SK-N-SH (cell line): Measurements from ENCODE around the gene MRPS11. TPM values are rescaled to one million over a fixed set of nuclear protein-coding genes. Genes with fewer than 3 reads are reported as not detected.

Experiments used
- CTCF ChIA-PET: fragments of 300-600, 350-600 bp; formaldehyde crosslinking; extraction: SDS; loops from one replicate; lab custom pipeline; 2021; lab: Yijun Ruan, JAX
- POLR2A ChIA-PET: fragments of 350-600 bp; sonication (Branson Sonifier 250); formaldehyde crosslinking; extraction: SDS; loops from one replicate; lab custom pipeline; 2020; ENCODE audit warnings: antibody characterized with exemption, inconsistent platforms; lab: Yijun Ruan, JAX
- DNase-seq: peaks from one replicate; pipeline ENCODE4 v3.0.0; 2012
- H2AFZ ChIP-seq: fragments of 200-600 bp; sonication (generic); 2 replicates; pipeline ENCODE4 v1.8.1; 2016; ENCODE audit warnings: antibody characterized with exemption, mild to moderate bottlenecking, low read depth
- H3F3A ChIP-seq: fragments of 200-600 bp; sonication (generic); replicated peaks from 2 replicates; pipeline ENCODE3; 2016; ENCODE audit warnings: antibody characterized with exemption, mild to moderate bottlenecking; ENCODE audit not compliant: insufficient read depth
- H3K27ac ChIP-seq, 2 experiments: fragments of 200-500 bp in 1 of 2; fragments of 200-600 bp in 1 of 2; sonication (Bioruptor generic) in 1 of 2; sonication (generic), shearing (Covaris generic) in 1 of 2; 2 replicates each; pipeline versions ENCODE4 v1.5.1 to v1.6.1; 2014 to 2016; ENCODE audit warnings: low read depth in 2 of 2, inconsistent platforms in 1 of 2, low read length in 1 of 2, mild to moderate bottlenecking in 1 of 2, mixed read lengths in 1 of 2
- H3K27me3 ChIP-seq: fragments of 200-600 bp; sonication (generic), shearing (Covaris generic); 2 replicates; pipeline ENCODE4 v1.6.1; 2016; ENCODE audit warnings: mixed run types; ENCODE audit not compliant: insufficient read depth
- H3K36me3 ChIP-seq, 2 experiments: fragments of 200-500 bp in 1 of 2; fragments of 200-600 bp in 1 of 2; sonication (Bioruptor generic) in 1 of 2; sonication (generic) in 1 of 2; replicated peaks in 1 of 2; 2 replicates each; pipeline versions ENCODE3 to v1.5.1; 2014 to 2016; ENCODE audit warnings: low read length in 1 of 2, mild to moderate bottlenecking in 1 of 2; ENCODE audit not compliant: insufficient read depth in 2 of 2, control insufficient read depth in 1 of 2
- H3K4me1 ChIP-seq, 2 experiments: fragments of 200-500 bp in 1 of 2; fragments of 200-600 bp in 1 of 2; sonication (Bioruptor generic) in 1 of 2; sonication (generic), shearing (Covaris generic) in 1 of 2; 2 replicates each; pipeline versions ENCODE4 v1.5.1 to v1.6.1; 2014 to 2016; ENCODE audit warnings: low read depth in 1 of 2, low read length in 1 of 2, mixed run types in 1 of 2; ENCODE audit not compliant: insufficient read depth in 2 of 2, control insufficient read depth in 1 of 2
- H3K4me2 ChIP-seq: fragments of 200-600 bp; sonication (generic), shearing (Covaris generic); 2 replicates; pipeline ENCODE4 v1.6.1; 2017; ENCODE audit warnings: mixed run types
- H3K4me3 ChIP-seq, 2 experiments: fragments of 200-500 bp in 1 of 2; fragments of 200-600 bp in 1 of 2; sonication (Bioruptor generic) in 1 of 2; sonication (generic), shearing (Covaris generic) in 1 of 2; 2 replicates each; pipeline versions ENCODE4 v1.5.1 to v1.8.1; 2014 to 2016; ENCODE audit warnings: low read depth in 2 of 2, inconsistent platforms in 1 of 2, low read length in 1 of 2, mild to moderate bottlenecking in 1 of 2, mixed read lengths in 1 of 2, moderate library complexity in 1 of 2
- H3K79me2 ChIP-seq: fragments of 200-600 bp; sonication (generic); 2 replicates; pipeline ENCODE4 v1.8.1; 2017; ENCODE audit warnings: mild to moderate bottlenecking; ENCODE audit not compliant: insufficient read depth
- H3K9ac ChIP-seq: fragments of 200-600 bp; sonication (generic); 2 replicates; pipeline ENCODE4 v1.6.1; 2017; ENCODE audit warnings: mixed run types
- H3K9me2 ChIP-seq: fragments of 200-600 bp; sonication (generic); 2 replicates; pipeline ENCODE4 v1.6.1; 2017; ENCODE audit warnings: mixed run types
- H3K9me3 ChIP-seq: fragments of 200-600 bp; sonication (generic); 2 replicates; pipeline ENCODE4 v1.6.1; 2017; ENCODE audit warnings: mixed run types, mild to moderate bottlenecking, moderate library complexity
- H4K20me1 ChIP-seq: fragments of 200-600 bp; sonication (generic); 2 replicates; pipeline ENCODE4 v1.6.1; 2017; ENCODE audit warnings: mild to moderate bottlenecking, mixed run types; ENCODE audit not compliant: insufficient read depth
- EP300 ChIP-seq, 2 experiments: IDR thresholded peaks; 2 replicates each; pipeline versions ENCODE4 v1.4.0 to v1.6.1; 2012; ENCODE audit warnings: borderline replicate concordance in 1 of 2, low read depth in 1 of 2, low read length in 1 of 2
- EZH2phosphoT487 ChIP-seq: fragments of 200-600 bp; sonication (generic); IDR thresholded peaks from 2 replicates; pipeline ENCODE4 v1.6.1; 2017; ENCODE audit warnings: low read depth, mixed run types, mild to moderate bottlenecking, antibody characterized with exemption, moderate library complexity, borderline replicate concordance
- FOSL2 ChIP-seq: IDR thresholded peaks from 2 replicates; pipeline ENCODE4 v1.4.0; 2012; ENCODE audit warnings: low read depth, mild to moderate bottlenecking, moderate library complexity, borderline replicate concordance
- GABPA ChIP-seq: IDR thresholded peaks from 2 replicates; pipeline ENCODE4 v1.4.0; 2012; ENCODE audit warnings: low read depth, mild to moderate bottlenecking
- GATA2 ChIP-seq: sonication (generic); formaldehyde crosslinking; IDR thresholded peaks from 2 replicates; pipeline ENCODE4 v1.5.0; 2020; ENCODE audit warnings: mild to moderate bottlenecking, missing genetic modification reagents
- IRF3 ChIP-seq: fragments of 150-350 bp; IDR thresholded peaks from 2 replicates; pipeline ENCODE4 v1.6.1; 2016; ENCODE audit warnings: mild to moderate bottlenecking, low read depth, low read length
- JUND ChIP-seq: IDR thresholded peaks from 2 replicates; pipeline ENCODE4 v1.4.0; 2012
- MAX ChIP-seq: IDR thresholded peaks from 2 replicates; pipeline ENCODE4 v1.4.0; 2012; ENCODE audit warnings: low read depth
- NRF1 ChIP-seq: IDR thresholded peaks from 2 replicates; pipeline ENCODE4 v1.6.1; 2012; ENCODE audit warnings: low read depth, mild to moderate bottlenecking, low read length
- POLR2AphosphoS5 ChIP-seq: IDR thresholded peaks from 2 replicates; pipeline ENCODE4 v1.6.1; 2012; ENCODE audit warnings: low read depth, low read length
- RAD21 ChIP-seq: IDR thresholded peaks from 2 replicates; pipeline ENCODE4 v1.6.1; 2012; ENCODE audit warnings: mild to moderate bottlenecking, low read length
- RCOR1 ChIP-seq: fragments of 150-350 bp; IDR thresholded peaks from 2 replicates; pipeline ENCODE4 v1.6.1; 2017; ENCODE audit warnings: antibody characterized with exemption, low read length
- SIN3A ChIP-seq: IDR thresholded peaks from 2 replicates; pipeline ENCODE4 v1.6.1; 2012; ENCODE audit warnings: low read depth, mild to moderate bottlenecking, low read length, moderate library complexity, borderline replicate concordance
- TCF12 ChIP-seq: IDR thresholded peaks from 2 replicates; pipeline ENCODE4 v1.4.0; 2012
- USF1 ChIP-seq: IDR thresholded peaks from 2 replicates; pipeline ENCODE4 v1.4.0; 2012; ENCODE audit warnings: low read depth, borderline replicate concordance
- USF2 ChIP-seq: fragments of 150-350 bp; IDR thresholded peaks from 2 replicates; pipeline ENCODE4 v1.6.1; 2017; ENCODE audit warnings: antibody characterized with exemption, low read length, low read depth, borderline replicate concordance
- ZBTB33 ChIP-seq: IDR thresholded peaks from 2 replicates; pipeline ENCODE4 v1.4.0; 2012; ENCODE audit warnings: low read depth, borderline replicate concordance
- WGBS: methylation state at CpG from one replicate; pipeline ENCODE4 v1.1.6; 2017; ENCODE audit warnings: low lambda C conversion rate; 5-methylcytosine and 5-hydroxymethylcytosine counted together
- polyA plus RNA-seq, 3 experiments: library from polyadenylated mRNA; depleted of rRNA; stranded (reverse); fragments of >200 nt; gene quantifications; 2 replicates each; pipeline ENCODE4 v1.2.3, GENCODE V29; 2012
- TF ChIP-seq, protein P1 (sequence below): IDR thresholded peaks from 2 replicates; pipeline ENCODE4 v1.6.1; 2012; ENCODE audit warnings: mild to moderate bottlenecking, low read depth, low read length, moderate library complexity
- TF ChIP-seq, protein P2 (sequence below): IDR thresholded peaks from 2 replicates; pipeline ENCODE4; 2012

The MRPS11 gene
- polyA plus RNA-seq, 1 of the 3 experiments (the other 2 are of a cell fraction), result 101 TPM

DNA sequence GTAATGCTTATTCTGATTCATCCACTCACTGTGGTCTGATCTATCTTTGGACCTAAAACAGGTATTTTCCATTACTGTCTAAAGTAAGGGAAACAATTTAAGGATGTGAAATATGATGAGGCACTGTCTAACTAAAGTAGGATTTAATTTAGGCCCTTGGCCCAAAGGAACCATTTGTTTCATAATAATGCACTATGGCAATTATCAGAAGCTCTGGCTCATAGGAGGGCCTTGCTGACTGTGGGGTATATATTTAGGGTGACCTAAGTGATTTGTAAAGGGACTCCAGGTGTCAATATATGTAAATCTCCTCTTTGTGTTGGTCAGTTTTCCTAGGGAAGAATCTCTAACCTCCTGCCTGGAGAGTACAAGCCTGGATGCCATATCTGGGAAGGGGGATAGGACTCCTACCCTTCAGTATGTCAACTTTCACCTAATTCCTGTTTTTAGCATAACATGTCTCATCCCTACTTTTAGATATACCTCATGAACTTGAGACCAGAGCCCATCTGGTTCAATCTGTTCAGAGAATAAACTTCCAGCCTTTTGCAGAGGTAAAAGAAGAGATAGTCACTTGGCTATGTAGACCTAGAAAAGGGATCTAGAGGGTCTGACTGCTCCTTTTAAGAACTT is 58.9 kb downstream of the MRPS11 start (continued):
- TF ChIP-seq, protein P1, sequence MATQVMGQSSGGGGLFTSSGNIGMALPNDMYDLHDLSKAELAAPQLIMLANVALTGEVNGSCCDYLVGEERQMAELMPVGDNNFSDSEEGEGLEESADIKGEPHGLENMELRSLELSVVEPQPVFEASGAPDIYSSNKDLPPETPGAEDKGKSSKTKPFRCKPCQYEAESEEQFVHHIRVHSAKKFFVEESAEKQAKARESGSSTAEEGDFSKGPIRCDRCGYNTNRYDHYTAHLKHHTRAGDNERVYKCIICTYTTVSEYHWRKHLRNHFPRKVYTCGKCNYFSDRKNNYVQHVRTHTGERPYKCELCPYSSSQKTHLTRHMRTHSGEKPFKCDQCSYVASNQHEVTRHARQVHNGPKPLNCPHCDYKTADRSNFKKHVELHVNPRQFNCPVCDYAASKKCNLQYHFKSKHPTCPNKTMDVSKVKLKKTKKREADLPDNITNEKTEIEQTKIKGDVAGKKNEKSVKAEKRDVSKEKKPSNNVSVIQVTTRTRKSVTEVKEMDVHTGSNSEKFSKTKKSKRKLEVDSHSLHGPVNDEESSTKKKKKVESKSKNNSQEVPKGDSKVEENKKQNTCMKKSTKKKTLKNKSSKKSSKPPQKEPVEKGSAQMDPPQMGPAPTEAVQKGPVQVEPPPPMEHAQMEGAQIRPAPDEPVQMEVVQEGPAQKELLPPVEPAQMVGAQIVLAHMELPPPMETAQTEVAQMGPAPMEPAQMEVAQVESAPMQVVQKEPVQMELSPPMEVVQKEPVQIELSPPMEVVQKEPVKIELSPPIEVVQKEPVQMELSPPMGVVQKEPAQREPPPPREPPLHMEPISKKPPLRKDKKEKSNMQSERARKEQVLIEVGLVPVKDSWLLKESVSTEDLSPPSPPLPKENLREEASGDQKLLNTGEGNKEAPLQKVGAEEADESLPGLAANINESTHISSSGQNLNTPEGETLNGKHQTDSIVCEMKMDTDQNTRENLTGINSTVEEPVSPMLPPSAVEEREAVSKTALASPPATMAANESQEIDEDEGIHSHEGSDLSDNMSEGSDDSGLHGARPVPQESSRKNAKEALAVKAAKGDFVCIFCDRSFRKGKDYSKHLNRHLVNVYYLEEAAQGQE, result no peak
- TF ChIP-seq FOSL2 (no peak), GABPA (no peak), GATA2 (no peak), USF2 (no peak), EZH2phosphoT487 (no peak), USF1 (no peak), EP300 (IDR thresholded peaks at IDR 0.05; ENCODE audit: borderline replicate concordance in 1 of 2, low read depth in 1 of 2, low read length in 1 of 2) (no peak), SIN3A (no peak)

GRCh38 chr15:88529021-88529630 is 61.6 kb downstream of the MRPS11 start:
- CTCF ChIA-PET, result interaction anchor here (1.1 to 2.3 kb wide), 3 partner anchors 11 to 86 kb away, joined by 4 to 6 read pairs (median 4); no protein-coding TSS in a partner anchor
- WGBS, result 94% methylated on average over 1 of the region's 1 CpG

More at GRCh38 chr15:88529021-88529630, 61.6 kb downstream of the MRPS11 start:
- H3K4me3 ChIP-seq, result no peak overlapping the region
- no peak for DNase-seq
- POLR2A ChIA-PET, result no interaction called here
- no peak overlapping the region for H3K4me2 ChIP-seq
- no peaks in the 10 kb centered on the region for H3K27me3 ChIP-seq
- no peak overlapping the region for H3K9ac ChIP-seq
- H3K27ac ChIP-seq, result no peak overlapping the region
- H3K36me3 ChIP-seq, result peaks cover 24 to 59% of the 10 kb centered on the region in 2 experiments
- TF ChIP-seq EZH2phosphoT487, result no peak
- no peak for TF ChIP-seq EP300 (IDR thresholded peaks at IDR 0.05; ENCODE audit: borderline replicate concordance in 1 of 2, low read depth in 1 of 2, low read length in 1 of 2)
- TF ChIP-seq TCF12, result no peak
- TF ChIP-seq ZBTB33, result no peak
- TF ChIP-seq NRF1, result no peak
- no peak for TF ChIP-seq JUND
- no peak for TF ChIP-seq RAD21
- TF ChIP-seq IRF3, result no peak
- TF ChIP-seq GATA2, result no peak
- TF ChIP-seq POLR2AphosphoS5, result no peak
- TF ChIP-seq MAX, result no peak
- TF ChIP-seq RCOR1, result no peak
- TF ChIP-seq, protein P2, sequence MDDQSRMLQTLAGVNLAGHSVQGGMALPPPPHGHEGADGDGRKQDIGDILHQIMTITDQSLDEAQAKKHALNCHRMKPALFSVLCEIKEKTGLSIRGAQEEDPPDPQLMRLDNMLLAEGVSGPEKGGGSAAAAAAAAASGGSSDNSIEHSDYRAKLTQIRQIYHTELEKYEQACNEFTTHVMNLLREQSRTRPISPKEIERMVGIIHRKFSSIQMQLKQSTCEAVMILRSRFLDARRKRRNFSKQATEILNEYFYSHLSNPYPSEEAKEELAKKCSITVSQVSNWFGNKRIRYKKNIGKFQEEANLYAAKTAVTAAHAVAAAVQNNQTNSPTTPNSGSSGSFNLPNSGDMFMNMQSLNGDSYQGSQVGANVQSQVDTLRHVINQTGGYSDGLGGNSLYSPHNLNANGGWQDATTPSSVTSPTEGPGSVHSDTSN, result no peak
- no peaks in the 10 kb centered on the region for H3K4me1 ChIP-seq
- H2AFZ ChIP-seq, result no peak overlapping the region
- peaks cover 5% of the 10 kb centered on the region; the same call in 1 of the 2 replicates for H3K79me2 ChIP-seq
- H4K20me1 ChIP-seq, result no peaks in the 10 kb centered on the region
- H3K9me3 ChIP-seq, result no peaks in the 10 kb centered on the region
- H3K9me2 ChIP-seq, result no peaks in the 10 kb centered on the region
- no peaks in the 10 kb centered on the region for H3F3A ChIP-seq
